GM21619 (cell line): ENCODE measurements around the gene TALDO1.

Experiments
- ATAC-seq: cut with Tn5 transposase; IDR thresholded peaks from one replicate; pipeline ENCODE4 v1.9.1; 2021; ENCODE audit not compliant: unreplicated experiment

TALDO1 gene

DNA sequence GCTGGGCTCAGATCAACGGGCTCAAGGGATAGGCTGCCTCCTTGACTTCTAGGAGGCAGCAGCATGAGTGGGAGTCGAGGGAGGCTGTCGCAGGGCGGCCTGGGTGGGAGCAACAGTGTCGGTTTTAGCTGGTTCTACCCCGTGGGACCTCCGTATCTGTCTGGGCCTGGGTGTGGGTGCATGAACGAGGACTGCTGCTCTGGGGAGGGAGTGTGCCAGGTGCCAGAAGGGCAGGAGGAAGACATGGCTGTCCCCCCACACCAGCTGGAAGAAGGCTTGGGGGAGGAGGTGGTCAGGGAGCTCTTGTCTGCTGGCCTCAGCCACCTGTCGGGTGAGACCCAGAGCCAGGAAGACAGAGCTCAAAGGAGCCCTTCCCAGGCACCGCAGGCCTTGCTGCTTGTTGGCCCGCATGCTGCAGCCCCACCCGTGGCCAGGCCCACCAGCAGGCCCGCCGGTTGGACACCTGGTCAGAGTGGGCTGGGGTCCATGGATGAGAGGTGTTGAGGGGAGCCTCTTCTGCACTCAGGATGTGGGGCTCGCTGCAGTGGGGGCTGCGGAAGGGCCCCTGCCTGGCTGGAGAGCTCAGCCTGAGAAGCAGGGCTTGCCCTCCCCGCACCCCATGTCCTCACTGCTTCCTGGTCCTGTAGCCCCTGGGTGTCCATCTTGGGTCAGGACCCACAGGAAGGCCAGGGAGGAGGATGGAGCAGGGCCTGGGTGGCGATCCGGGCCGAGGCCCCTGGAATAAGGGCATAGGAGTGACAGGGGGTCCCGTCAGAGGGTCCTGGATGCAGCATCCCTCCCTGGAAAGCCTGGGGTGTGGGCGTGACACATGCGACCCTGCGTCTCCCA, 39.2 kb downstream of the TALDO1 start:
- no peak for ATAC-seq

GRCh38 chr11:787084-787675, 39.9 kb downstream of the TALDO1 start:
- no peak for ATAC-seq

- no peak for ATAC-seq
Measured at GRCh38 chr11:788009-788640, 40.9 kb downstream of the TALDO1 start.

DNA sequence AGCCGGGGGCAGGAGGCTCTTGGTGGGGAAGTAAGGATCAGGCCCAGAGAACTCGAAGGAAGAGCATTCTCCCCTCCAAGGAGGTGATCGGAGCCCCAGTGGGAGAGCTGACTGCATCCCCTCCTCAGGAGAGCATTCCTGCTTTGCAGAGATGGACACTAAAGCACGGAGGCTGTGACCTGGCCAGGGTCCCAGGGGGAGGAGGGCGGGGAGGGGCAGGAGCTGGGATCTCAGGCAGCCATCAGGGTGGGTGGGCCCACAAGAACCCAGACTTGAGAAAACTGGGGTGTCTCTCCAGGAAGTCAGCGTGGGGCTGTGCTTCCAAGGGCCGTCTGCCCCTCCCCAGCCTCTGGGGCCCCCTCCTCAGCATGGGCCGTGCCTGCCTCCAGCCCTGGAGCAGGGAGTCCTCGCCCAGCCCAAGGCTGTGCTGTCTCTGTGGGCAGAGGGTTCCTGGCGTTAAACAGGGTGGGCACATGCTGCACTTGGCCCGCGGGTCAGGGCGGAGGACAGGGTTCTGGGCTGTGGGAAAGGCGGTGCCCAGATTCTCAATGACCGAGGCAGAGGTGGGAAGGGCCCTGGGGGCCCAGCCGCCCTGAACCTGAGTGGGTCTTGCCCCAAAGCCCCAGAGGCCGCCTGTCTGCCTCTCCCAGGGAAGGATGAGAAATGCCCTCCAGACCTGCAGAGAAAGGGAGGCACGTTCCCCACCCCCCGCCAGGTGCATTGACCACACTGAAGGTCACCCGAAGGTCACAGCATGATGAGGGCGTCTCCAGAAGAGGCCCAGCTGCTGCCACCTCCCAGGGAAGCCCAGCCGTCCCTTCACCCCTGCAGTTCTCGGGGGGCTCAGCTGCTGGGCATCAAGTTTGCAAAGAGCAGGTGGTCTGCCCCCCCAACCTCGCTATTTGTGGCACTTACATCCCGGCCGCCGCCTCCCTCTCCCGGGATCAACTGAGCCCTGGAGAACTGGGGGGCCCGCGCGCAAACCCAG, 42.0 kb downstream of the TALDO1 start:
- no peak for ATAC-seq

GRCh38 chr11:789943-790342, 42.7 kb downstream of the TALDO1 start, which contains the start of gene CEND1:
Gene CEND1 (minus strand): TSS chr11:790090. CDS start chr11:788576, 1,514 bp downstream.
- no peak for ATAC-seq

DNA sequence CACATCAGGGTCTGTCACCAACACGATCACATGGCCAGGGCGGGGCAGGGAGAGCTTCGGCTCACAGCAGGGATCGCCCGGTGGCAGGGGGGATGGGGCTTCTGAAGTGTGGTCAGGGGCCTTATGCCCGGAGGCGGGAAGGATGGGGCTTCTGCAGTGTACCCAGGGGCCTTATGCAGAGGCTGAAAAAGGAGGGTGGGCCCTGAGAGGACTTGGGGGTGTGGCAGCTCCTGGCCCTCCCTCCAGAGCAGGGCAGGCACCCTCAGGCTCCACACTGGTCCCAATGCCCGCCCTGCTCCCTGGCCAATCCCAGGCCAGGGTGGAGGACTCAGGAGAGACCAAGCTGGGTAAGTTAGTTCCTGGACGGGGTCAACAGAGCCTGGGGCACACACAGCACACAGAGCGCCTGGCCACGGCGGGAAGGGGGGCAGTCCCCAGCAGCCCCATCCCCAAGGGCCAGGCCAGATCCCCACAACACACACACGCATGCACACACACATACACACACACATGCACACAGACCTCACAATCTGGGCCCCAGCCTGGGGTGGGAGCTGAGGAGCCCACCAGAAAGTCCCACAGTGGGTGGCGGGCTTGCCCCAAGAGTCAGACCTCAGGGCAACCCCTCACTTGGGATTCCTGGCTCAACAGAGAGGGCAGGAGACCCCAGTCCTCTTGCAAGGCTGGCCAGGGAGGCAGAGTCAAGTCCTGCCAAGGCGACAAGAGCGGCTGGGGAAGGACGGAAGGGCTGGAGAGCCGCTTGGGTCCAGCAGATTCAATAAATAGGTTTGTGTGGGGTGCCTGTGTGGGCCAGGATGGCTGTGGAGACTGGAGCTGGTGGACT, 43.7 kb downstream of the TALDO1 start:
- ATAC-seq = no peak

- ATAC-seq = no peak
Measured at GRCh38 chr11:791658-792534, 44.6 kb downstream of the TALDO1 start.

DNA sequence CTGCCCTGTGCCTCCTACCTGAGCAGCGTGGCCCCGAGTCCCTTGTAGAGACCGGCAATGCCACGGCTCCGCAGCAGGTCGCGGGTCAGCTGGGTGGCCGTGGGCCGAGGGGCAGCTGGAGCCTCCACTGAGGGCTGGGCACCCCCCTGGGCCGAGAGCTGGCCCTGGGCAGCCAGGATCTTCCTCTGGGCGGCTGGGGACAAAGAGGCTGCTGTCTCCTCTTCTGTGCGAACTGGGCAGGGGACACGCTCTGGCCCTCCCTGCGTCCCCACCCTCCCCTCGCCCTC, 45.2 kb downstream of the TALDO1 start:
- ATAC-seq = no peak

DNA sequence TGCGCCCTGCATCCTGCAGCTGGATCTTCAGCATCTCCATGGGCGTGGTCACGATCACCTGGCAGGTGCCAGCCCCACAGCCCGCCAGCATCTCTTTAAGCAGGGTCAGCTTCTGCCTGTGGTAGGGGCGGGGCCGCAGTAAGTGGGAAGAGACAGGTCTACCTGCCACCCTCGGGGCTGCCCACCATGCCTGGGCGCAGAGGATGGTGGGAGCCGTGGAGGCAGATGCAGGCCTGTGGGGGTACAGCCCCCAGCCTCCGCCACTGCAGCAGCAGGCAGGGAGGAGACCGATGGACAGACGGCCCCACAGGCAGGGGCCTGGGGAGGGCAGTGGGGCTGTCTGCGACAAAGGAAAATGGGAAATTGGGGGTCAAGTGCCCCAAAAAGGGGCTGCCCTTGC, 45.6 kb downstream of the TALDO1 start:
- no peak for ATAC-seq

- no peak for ATAC-seq
Measured at GRCh38 chr11:793556-793955, 46.3 kb downstream of the TALDO1 start.

- ATAC-seq = no peak
Measured at GRCh38 chr11:794013-794765, 46.9 kb downstream of the TALDO1 start.

DNA sequence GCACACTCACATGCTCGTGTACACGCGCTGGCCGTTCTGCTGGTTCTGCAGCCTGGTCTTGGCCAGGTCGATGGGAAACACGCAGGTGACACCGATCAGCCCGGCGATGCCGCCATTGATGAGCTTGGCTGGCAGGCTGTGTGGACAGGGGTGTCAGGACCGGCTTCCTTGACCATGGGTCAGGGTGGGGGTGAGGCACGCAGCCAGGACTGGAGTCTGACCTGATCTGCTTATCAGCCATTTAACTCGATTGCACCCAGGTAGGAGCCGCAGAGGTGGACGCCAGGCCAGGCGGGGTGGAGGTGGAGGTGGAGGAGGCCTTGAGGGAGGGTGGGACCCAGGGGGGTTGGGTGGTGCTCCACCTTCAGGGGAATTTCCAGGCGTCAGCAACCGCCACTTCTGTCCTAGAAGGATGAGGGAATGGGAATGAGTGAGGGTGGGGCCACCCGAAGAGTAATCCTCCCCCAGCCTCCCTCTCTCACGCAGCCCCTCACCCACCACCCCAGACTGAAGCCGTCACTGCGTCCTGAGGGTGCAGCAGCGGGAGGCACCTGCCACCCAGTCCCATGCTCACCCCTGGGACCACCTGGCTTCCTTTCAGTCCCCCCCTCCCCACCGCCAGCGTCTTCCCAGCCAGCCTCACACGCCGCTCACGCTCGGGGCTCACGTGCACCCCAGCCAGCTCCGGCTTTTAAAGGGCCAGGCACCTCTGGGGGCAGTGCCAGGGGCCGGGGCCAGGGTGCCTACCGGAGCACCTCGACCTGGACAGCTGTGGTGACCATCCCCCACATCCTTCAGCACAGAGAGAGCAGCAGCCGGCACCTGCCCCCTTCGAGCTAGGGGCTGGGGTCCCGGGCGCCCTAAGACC, 47.7 kb downstream of the TALDO1 start:
- ATAC-seq = no peak

DNA sequence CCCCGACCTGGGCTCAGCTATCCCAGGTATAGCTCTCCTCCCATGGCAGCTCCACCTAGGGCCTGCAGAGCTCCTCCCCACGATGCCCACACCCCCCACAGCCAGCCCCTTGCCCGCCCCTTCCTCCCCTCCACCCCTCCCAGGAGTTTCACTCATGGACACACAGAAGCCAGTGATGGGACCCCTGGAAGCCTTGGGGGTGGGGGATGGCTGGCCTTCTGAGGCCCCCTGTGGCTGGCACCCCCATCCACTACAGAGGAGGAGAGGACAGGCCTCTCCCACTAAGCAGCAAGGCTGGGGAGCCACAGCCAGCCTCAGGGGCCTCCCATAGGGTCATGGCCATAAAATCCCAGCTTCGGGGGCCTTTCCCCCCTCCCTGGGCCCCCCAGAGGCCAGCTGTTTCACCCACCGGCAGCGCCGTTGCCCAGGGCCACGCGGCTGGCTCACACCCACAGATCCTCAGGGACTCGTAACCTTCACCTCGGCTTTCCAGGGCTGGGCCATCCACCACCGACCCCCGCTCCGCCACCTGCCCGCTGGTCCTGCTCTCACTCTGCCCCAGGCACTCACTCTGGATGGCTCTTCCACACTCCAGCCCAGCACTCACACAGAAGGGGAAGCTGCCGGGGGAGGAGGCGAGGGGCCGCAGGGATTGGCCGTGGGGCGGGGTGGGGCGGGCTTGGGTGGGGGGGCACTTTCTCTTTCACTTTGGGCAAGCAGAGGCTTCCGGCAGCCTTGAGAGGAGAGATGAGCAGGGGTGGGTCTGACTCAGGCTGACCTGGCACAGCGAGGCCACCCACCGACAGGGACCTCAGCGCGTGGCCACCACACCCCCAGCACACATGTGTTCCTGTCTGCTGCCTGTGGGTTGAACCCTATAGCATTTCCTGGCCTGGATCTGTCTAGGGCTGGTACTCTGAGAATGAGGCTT, 48.6 kb downstream of the TALDO1 start:
- ATAC-seq = peak; percentile 16

- no peak for ATAC-seq
Measured at GRCh38 chr11:796565-797295, 49.5 kb downstream of the TALDO1 start.

- ATAC-seq = peak; percentile 41
Measured at GRCh38 chr11:797296-798092, 50.2 kb downstream of the TALDO1 start.
